Natural killer cell (primary cell): ENCODE measurements around the gene ADAMTSL1. TPM values are rescaled to one million over a fixed set of nuclear protein-coding genes. Genes with fewer than 3 reads are reported as not detected.

ENCODE experiments used
- ATAC-seq, 3 donors: fragments of 150-1000 bp in 2 of 3; fragments of 200-7000 bp in 1 of 3; cut with Tn5 transposase; 1 replicate in 1 of 3; 2 replicates in 2 of 3; pipeline ENCODE4 v1.10.0; 2021; ENCODE audit warnings: mild to moderate bottlenecking in 2 of 3, moderate library complexity in 2 of 3
- DNase-seq, 2 donors: peaks; one replicate each; pipeline versions ENCODE4 v3.0.0 to v3.0.0-alpha.2; 2013 to 2021; ENCODE audit warnings: mixed read lengths in 1 of 2
- H3K27ac ChIP-seq: one replicate; pipeline ENCODE4 v1.5.1; 2013; ENCODE audit warnings: mild to moderate bottlenecking, low read length
- H3K27me3 ChIP-seq: one replicate; pipeline ENCODE4 v1.6.1; 2013; ENCODE audit warnings: low read length; ENCODE audit not compliant: control insufficient read depth, insufficient read depth
- H3K36me3 ChIP-seq: one replicate; pipeline ENCODE4 v1.6.1; 2013; ENCODE audit warnings: low read length; ENCODE audit not compliant: control insufficient read depth, insufficient read depth
- H3K4me1 ChIP-seq: one replicate; pipeline ENCODE4 v1.6.1; 2013; ENCODE audit warnings: low read length; ENCODE audit not compliant: control insufficient read depth, insufficient read depth
- H3K4me3 ChIP-seq: one replicate; pipeline ENCODE4 v1.5.1; 2013; ENCODE audit warnings: low read length
- H3K9me3 ChIP-seq: one replicate; pipeline ENCODE4 v1.6.1; 2013; ENCODE audit warnings: low read length; ENCODE audit not compliant: control insufficient read depth, insufficient read depth
- H3K27ac Mint-ChIP-seq, 2 donors: one replicate each; pipeline ENCODE4 v1.8.0; 2022; ENCODE audit warnings: mild to moderate bottlenecking in 2 of 2, mixed read lengths in 2 of 2, moderate library complexity in 1 of 2
- H3K27me3 Mint-ChIP-seq, 2 donors: one replicate each; pipeline ENCODE4 v1.8.0; 2022; ENCODE audit warnings: low read depth in 2 of 2, mixed read lengths in 2 of 2
- H3K36me3 Mint-ChIP-seq: one replicate; pipeline ENCODE4 v1.8.0; 2022; ENCODE audit warnings: mixed read lengths
- H3K4me1 Mint-ChIP-seq, 2 donors: one replicate each; pipeline ENCODE4 v1.8.0; 2022; ENCODE audit warnings: mixed read lengths in 2 of 2
- H3K4me3 Mint-ChIP-seq: one replicate; pipeline ENCODE4 v1.8.0; 2022; ENCODE audit warnings: mild to moderate bottlenecking, moderate library complexity, mixed read lengths
- H3K9me3 Mint-ChIP-seq, 2 donors: one replicate each; pipeline ENCODE4 v1.8.0; 2022; ENCODE audit warnings: mixed read lengths in 2 of 2
- WGBS: methylation state at CpG from one replicate; pipeline ENCODE4 v1.1.7; 2013; ENCODE audit warnings: missing lambda C conversion rate; ENCODE audit not compliant: insufficient coverage; 5-methylcytosine and 5-hydroxymethylcytosine counted together
- intact Hi-C: fragments of 100-400 bp; cut with micrococcal nuclease; formaldehyde crosslinking; loops from one replicate; pipeline ENCODE4 v1.14.2; 2022
- total RNA-seq, 4 donors: library from RNA; stranded (reverse); fragments of 120-200 nt in 1 of 4; gene quantifications; one replicate each; pipeline versions ENCODE4 v1.2.3 to v1.2.4, GENCODE V29; 2013 to 2022
- TF ChIP-seq, protein P1 (sequence below): fragments of 200-600 bp; IDR thresholded peaks from one replicate; pipeline ENCODE4 v1.8.0; 2022; ENCODE audit warnings: antibody characterized with exemption

ADAMTSL1 gene, protein sequence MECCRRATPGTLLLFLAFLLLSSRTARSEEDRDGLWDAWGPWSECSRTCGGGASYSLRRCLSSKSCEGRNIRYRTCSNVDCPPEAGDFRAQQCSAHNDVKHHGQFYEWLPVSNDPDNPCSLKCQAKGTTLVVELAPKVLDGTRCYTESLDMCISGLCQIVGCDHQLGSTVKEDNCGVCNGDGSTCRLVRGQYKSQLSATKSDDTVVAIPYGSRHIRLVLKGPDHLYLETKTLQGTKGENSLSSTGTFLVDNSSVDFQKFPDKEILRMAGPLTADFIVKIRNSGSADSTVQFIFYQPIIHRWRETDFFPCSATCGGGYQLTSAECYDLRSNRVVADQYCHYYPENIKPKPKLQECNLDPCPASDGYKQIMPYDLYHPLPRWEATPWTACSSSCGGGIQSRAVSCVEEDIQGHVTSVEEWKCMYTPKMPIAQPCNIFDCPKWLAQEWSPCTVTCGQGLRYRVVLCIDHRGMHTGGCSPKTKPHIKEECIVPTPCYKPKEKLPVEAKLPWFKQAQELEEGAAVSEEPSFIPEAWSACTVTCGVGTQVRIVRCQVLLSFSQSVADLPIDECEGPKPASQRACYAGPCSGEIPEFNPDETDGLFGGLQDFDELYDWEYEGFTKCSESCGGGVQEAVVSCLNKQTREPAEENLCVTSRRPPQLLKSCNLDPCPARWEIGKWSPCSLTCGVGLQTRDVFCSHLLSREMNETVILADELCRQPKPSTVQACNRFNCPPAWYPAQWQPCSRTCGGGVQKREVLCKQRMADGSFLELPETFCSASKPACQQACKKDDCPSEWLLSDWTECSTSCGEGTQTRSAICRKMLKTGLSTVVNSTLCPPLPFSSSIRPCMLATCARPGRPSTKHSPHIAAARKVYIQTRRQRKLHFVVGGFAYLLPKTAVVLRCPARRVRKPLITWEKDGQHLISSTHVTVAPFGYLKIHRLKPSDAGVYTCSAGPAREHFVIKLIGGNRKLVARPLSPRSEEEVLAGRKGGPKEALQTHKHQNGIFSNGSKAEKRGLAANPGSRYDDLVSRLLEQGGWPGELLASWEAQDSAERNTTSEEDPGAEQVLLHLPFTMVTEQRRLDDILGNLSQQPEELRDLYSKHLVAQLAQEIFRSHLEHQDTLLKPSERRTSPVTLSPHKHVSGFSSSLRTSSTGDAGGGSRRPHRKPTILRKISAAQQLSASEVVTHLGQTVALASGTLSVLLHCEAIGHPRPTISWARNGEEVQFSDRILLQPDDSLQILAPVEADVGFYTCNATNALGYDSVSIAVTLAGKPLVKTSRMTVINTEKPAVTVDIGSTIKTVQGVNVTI (N-terminal part only)
- total RNA-seq: not detected
- not detected for total RNA-seq (2013)

DNA sequence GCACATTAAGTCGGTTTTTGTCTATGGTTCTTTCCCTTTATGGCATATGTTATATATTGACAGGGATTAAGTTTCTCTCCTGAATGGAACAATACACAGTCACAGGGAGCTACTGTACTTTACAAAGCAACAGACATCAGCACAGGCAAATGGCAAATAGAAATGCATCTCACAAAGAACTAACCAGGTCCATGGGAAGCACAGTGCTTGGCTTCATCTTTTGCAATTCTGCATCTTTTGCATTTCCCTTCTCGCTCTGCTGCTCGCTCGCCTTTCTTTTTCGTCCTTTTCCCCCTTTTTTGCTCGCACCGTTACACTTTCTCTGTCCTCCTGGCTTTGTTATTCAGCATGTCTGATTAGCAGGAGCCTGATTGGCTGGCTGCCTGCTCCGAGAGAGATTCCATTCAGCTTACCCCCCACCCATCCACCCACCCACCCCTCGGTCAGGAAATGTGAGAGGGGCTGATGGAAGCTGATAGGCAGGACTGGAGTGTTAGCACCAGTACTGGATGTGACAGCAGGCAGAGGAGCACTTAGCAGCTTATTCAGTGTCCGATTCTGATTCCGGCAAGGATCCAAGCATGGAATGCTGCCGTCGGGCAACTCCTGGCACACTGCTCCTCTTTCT lies at the start of gene ADAMTSL1:
ADAMTSL1 (plus strand) TSS at position 502 of the 628 bp plus-strand sequence; CDS start at position 582, 80 bp downstream.
- Histone ChIP-seq H3K4me1 (no peaks in the 10 kb centered on the region), H3K27me3 (peaks cover 3% of the 10 kb centered on the region), H3K27ac (no peak within 1 kb of the TSS), H3K36me3 (no peaks in the 10 kb centered on the region), H3K4me3 (no peak within 1 kb of the TSS), H3K9me3 (no peaks in the 10 kb centered on the region)
- ATAC-seq (no peak), DNase-seq (no peak)
- 3% methylated on average over 12 of the region's 13 CpGs for WGBS
- intact Hi-C loops: no loop called here
- H3K9me3 Mint-ChIP-seq: peaks cover 0 to 2% of the 10 kb centered on the region in 2 donors
- peaks cover 0 to 25% of the 10 kb centered on the region in 2 donors for H3K27me3 Mint-ChIP-seq
- H3K4me3 Mint-ChIP-seq: no peak within 1 kb of the TSS
- no peak within 1 kb of the TSS for H3K27ac Mint-ChIP-seq
- no peaks in the 10 kb centered on the region for H3K36me3 Mint-ChIP-seq
- TF ChIP-seq, protein P1, sequence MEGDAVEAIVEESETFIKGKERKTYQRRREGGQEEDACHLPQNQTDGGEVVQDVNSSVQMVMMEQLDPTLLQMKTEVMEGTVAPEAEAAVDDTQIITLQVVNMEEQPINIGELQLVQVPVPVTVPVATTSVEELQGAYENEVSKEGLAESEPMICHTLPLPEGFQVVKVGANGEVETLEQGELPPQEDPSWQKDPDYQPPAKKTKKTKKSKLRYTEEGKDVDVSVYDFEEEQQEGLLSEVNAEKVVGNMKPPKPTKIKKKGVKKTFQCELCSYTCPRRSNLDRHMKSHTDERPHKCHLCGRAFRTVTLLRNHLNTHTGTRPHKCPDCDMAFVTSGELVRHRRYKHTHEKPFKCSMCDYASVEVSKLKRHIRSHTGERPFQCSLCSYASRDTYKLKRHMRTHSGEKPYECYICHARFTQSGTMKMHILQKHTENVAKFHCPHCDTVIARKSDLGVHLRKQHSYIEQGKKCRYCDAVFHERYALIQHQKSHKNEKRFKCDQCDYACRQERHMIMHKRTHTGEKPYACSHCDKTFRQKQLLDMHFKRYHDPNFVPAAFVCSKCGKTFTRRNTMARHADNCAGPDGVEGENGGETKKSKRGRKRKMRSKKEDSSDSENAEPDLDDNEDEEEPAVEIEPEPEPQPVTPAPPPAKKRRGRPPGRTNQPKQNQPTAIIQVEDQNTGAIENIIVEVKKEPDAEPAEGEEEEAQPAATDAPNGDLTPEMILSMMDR: no peak
- H3K4me1 Mint-ChIP-seq: no peaks in the 10 kb centered on the region

DNA sequence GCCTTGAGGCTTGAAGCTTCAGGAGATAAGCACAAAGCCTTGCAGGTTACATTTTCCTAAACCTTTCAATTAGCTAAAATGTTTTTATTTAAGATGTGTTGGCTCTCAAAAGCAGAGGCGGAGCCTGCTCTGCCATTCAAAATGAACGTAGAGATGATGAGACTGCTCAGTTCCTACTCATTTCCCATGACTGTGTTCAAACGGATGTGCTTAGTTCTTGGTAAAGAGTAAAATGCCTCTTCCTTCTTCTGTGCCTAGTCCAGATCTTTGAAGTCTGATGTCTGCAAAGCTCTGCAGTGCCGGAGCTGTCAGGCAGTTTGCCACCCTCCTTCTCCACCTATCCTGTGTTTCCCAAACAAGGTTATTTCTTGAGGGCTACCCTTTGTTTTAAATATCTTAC lies 46.3 kb upstream of the ADAMTSL1 start:
- no peaks in the 10 kb centered on the region for H3K4me1 ChIP-seq
- ATAC-seq (no peak), DNase-seq (no peak)
- H3K27me3 ChIP-seq: no peaks in the 10 kb centered on the region
- WGBS: 89% methylated on average over 4 of the region's 4 CpGs
- H3K4me3 Mint-ChIP-seq: no peak overlapping the region
- no peaks in the 10 kb centered on the region for H3K9me3 ChIP-seq
- TF ChIP-seq, protein P1: no peak
- no peak overlapping the region for H3K27ac Mint-ChIP-seq
- no peaks in the 10 kb centered on the region for H3K27me3 Mint-ChIP-seq
- H3K9me3 Mint-ChIP-seq: no peaks in the 10 kb centered on the region
- H3K4me1 Mint-ChIP-seq: no peaks in the 10 kb centered on the region
- intact Hi-C loops: no loop called here
- no peaks in the 10 kb centered on the region for H3K36me3 ChIP-seq
- no peak overlapping the region for H3K4me3 ChIP-seq
- H3K27ac ChIP-seq: no peak overlapping the region
- H3K36me3 Mint-ChIP-seq: no peaks in the 10 kb centered on the region

DNA sequence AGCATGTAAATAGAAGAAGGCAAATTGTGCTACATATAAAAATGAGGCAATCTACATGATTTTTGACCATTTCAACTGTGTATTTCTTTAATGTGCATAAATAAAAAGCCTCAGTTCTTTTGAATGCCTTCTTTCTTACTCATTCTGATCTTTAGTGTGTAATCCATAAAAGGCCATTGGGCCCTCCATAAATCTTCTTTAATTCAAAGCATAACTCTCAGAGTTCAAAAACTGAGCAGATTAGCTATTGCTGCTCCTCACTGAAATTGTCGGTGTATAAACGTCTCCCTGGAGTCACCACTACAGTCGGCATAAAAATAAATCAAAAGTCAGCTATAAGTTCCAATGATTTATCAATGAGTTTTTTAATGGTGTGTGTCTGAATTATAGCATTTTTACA lies 45.3 kb upstream of the ADAMTSL1 start:
- WGBS: 86% methylated on average over 2 of the region's 3 CpGs
- no peak overlapping the region for H3K4me3 Mint-ChIP-seq
- no peak for ATAC-seq
- no peaks in the 10 kb centered on the region for H3K9me3 ChIP-seq
- DNase-seq: no peak
- TF ChIP-seq, protein P1: no peak
- intact Hi-C loops: no loop called here
- no peak overlapping the region for H3K4me3 ChIP-seq
- no peaks in the 10 kb centered on the region for H3K4me1 Mint-ChIP-seq
- H3K9me3 Mint-ChIP-seq: no peaks in the 10 kb centered on the region
- no peaks in the 10 kb centered on the region for H3K4me1 ChIP-seq
- no peaks in the 10 kb centered on the region for H3K36me3 ChIP-seq
- no peaks in the 10 kb centered on the region for H3K36me3 Mint-ChIP-seq
- H3K27me3 Mint-ChIP-seq: no peaks in the 10 kb centered on the region
- no peaks in the 10 kb centered on the region for H3K27me3 ChIP-seq
- no peak overlapping the region for H3K27ac Mint-ChIP-seq
- H3K27ac ChIP-seq: no peak overlapping the region
